ENCODE measurements around the gene RNF212. TPM values are rescaled to one million over a fixed set of nuclear protein-coding genes. Genes with fewer than 3 reads are reported as not detected.

RNF212 gene
- total and polyA plus RNA-seq, 4 donors = 3.5 to 8.8 (median 5.3) TPM

DNA sequence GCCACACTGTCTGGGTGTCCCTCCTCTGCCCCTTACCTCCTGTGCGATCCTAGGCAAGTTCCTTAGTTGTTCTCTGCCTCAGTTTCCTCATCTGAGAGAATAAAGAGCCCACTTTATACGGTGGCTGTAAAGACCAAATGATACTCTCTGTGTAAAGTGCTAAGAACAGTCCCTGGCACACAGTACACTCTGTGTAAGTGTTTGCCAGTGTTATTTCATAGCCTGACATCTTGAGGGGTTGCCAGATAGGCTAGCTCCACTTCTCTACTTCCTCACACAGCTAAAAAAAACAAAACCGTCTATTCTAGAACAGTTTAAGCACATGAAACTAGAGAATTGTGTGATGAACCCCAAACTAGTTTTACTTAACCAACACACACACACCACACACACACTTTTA, 42.0 kb upstream of the RNF212 start:
- Histone ChIP-seq H3K27ac (ENCODE audit: low read depth in 1 of 2, low read length in 1 of 2) (peak overlapping the region in 1 of 2 donors; percentile 34), H3K4me1 (ENCODE audit: control insufficient read depth in 5 of 5, insufficient read depth in 5 of 5, low read length in 5 of 5) (peaks cover 0 to 6% (median 0%) of the 10 kb centered on the region in 5 donors), H3K9ac (ENCODE audit: insufficient read depth in 1 of 2, low read length in 2 of 2) (no peak overlapping the region), H3K9me3 (ENCODE audit: control insufficient read depth in 4 of 4, insufficient read depth in 3 of 4, low read length in 3 of 4) (peaks cover 0 to 9% (median 5%) of the 10 kb centered on the region in 4 donors), H3K36me3 (ENCODE audit: control insufficient read depth in 4 of 4, insufficient read depth in 4 of 4, low read length in 4 of 4) (no peaks in the 10 kb centered on the region), H3K4me3 (no peak overlapping the region), H3K27me3 (ENCODE audit: control insufficient read depth in 3 of 3, insufficient read depth in 3 of 3, low read length in 2 of 3) (peaks cover 0 to 2% (median 0%) of the 10 kb centered on the region in 3 donors)
- WGBS, 2 donors = 57 to 60% methylated on average over 3 of the region's 3 CpGs
- DNase-seq (peak in 1 of 3 donors; percentile 44), ATAC-seq (ENCODE audit: insufficient read depth, low FRiP score) (no peak)
- TF ChIP-seq, protein P1, sequence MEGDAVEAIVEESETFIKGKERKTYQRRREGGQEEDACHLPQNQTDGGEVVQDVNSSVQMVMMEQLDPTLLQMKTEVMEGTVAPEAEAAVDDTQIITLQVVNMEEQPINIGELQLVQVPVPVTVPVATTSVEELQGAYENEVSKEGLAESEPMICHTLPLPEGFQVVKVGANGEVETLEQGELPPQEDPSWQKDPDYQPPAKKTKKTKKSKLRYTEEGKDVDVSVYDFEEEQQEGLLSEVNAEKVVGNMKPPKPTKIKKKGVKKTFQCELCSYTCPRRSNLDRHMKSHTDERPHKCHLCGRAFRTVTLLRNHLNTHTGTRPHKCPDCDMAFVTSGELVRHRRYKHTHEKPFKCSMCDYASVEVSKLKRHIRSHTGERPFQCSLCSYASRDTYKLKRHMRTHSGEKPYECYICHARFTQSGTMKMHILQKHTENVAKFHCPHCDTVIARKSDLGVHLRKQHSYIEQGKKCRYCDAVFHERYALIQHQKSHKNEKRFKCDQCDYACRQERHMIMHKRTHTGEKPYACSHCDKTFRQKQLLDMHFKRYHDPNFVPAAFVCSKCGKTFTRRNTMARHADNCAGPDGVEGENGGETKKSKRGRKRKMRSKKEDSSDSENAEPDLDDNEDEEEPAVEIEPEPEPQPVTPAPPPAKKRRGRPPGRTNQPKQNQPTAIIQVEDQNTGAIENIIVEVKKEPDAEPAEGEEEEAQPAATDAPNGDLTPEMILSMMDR (IDR thresholded peaks at IDR 0.05; ENCODE audit: control extremely low read depth, extremely low read depth) = no peak

DNA sequence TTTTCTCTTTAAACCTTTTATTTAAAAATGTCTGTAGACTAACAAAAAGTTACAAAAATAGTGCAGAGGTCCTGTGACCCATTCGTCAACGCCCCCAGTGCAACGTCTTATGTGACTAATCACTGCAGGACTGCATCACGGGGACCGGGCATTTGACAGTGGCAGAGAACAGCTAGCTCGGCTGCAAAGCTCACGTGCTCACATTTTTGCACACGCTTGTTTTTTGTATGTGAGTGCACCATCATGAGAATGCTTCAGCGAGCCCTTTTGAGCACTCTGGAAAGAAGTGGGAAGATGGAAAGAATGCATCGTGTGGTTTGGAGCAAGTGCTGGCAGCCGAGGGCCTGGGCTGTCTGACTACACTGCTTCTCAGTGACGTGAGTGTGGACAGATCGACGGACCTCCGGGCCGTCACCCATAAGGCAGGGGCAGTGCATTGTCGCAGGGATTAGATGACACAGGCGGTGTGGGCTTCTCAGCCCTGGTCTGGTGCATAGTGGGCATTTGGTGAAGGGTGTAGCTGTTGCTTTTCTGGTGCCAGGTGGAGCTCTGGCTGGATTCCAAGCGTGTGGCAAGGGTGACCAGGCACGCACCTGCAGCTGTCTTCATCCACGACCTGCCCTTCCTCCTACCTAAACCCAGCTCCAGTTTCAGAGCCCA, 41.3 kb upstream of the RNF212 start:
- 54 to 75% methylated on average over 21 of the region's 21 CpGs for WGBS, 2 donors
- peaks cover 0 to 9% (median 5%) of the 10 kb centered on the region in 4 donors for H3K9me3 ChIP-seq (ENCODE audit: control insufficient read depth in 4 of 4, insufficient read depth in 3 of 4, low read length in 3 of 4)
- H3K9ac ChIP-seq (ENCODE audit: insufficient read depth in 1 of 2, low read length in 2 of 2) = no peak overlapping the region
- H3K27me3 ChIP-seq (ENCODE audit: control insufficient read depth in 3 of 3, insufficient read depth in 3 of 3, low read length in 2 of 3) = peaks cover 0 to 2% (median 0%) of the 10 kb centered on the region in 3 donors
- peaks cover 0 to 6% (median 0%) of the 10 kb centered on the region in 5 donors for H3K4me1 ChIP-seq (ENCODE audit: control insufficient read depth in 5 of 5, insufficient read depth in 5 of 5, low read length in 5 of 5)
- no peak for DNase-seq
- no peaks in the 10 kb centered on the region for H3K36me3 ChIP-seq (ENCODE audit: control insufficient read depth in 4 of 4, insufficient read depth in 4 of 4, low read length in 4 of 4)
- H3K27ac ChIP-seq (ENCODE audit: low read depth in 1 of 2, low read length in 1 of 2) = peak overlapping the region in 1 of 2 donors; percentile 34
- ATAC-seq (ENCODE audit: insufficient read depth, low FRiP score) = peak; percentile 22
- TF ChIP-seq, protein P1 (IDR thresholded peaks at IDR 0.05; ENCODE audit: control extremely low read depth, extremely low read depth) = no peak
- no peak overlapping the region for H3K4me3 ChIP-seq

DNA sequence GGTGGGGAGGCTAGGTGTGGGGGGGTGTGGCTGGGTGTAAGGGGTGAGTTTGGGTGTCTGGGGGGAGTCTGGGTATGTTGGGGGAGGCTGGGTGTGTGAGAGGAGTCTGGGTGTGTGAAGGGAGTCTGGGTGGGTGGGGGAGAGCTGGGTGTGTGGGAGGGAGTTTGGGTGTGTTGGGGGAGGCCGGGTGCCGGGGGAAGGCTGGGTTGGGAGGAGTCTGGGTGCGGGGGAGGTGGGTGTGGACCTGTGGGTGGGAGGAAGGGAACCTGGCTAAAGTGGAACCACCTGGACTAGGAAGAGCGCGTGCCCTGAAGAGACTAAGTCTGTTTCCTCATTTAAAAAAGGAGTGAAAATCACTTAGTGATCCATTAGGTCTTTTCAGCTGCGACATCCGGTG, 40.8 kb upstream of the RNF212 start:
- DNase-seq = no peak
- WGBS, 2 donors = 64 to 81% methylated on average over 7 of the region's 7 CpGs

More for the DNA sequence above, 40.8 kb upstream of the RNF212 start:
- Histone ChIP-seq H3K9ac (ENCODE audit: insufficient read depth in 1 of 2, low read length in 2 of 2) (no peak overlapping the region), H3K27ac (ENCODE audit: low read depth in 1 of 2, low read length in 1 of 2) (no peak overlapping the region), H3K36me3 (ENCODE audit: control insufficient read depth in 4 of 4, insufficient read depth in 4 of 4, low read length in 4 of 4) (no peaks in the 10 kb centered on the region), H3K4me3 (no peak overlapping the region), H3K27me3 (ENCODE audit: control insufficient read depth in 3 of 3, insufficient read depth in 3 of 3, low read length in 2 of 3) (peaks cover 0 to 2% (median 0%) of the 10 kb centered on the region in 3 donors), H3K9me3 (ENCODE audit: control insufficient read depth in 4 of 4, insufficient read depth in 3 of 4, low read length in 3 of 4) (peaks cover 0 to 9% (median 5%) of the 10 kb centered on the region in 4 donors), H3K4me1 (ENCODE audit: control insufficient read depth in 5 of 5, insufficient read depth in 5 of 5, low read length in 5 of 5) (peaks cover 0 to 6% (median 0%) of the 10 kb centered on the region in 5 donors)
- ATAC-seq (ENCODE audit: insufficient read depth, low FRiP score) = no peak
- TF ChIP-seq, protein P1 (IDR thresholded peaks at IDR 0.05; ENCODE audit: control extremely low read depth, extremely low read depth) = no peak

All from lung (tissue), 12 donors.